ENCODE measurements around the gene OGDH.
"Not testable (repeated sequence)": the region's sequence is repeated elsewhere in the genome, so short reads cannot be mapped to it uniquely, and the experiment has no call there.

Gene OGDH

GRCh38 chr7:44705434-44705833, 99.0 kb downstream of the OGDH start:
- no peak for DNase-seq (ENCODE audit: low read depth in 2 of 2)

DNA sequence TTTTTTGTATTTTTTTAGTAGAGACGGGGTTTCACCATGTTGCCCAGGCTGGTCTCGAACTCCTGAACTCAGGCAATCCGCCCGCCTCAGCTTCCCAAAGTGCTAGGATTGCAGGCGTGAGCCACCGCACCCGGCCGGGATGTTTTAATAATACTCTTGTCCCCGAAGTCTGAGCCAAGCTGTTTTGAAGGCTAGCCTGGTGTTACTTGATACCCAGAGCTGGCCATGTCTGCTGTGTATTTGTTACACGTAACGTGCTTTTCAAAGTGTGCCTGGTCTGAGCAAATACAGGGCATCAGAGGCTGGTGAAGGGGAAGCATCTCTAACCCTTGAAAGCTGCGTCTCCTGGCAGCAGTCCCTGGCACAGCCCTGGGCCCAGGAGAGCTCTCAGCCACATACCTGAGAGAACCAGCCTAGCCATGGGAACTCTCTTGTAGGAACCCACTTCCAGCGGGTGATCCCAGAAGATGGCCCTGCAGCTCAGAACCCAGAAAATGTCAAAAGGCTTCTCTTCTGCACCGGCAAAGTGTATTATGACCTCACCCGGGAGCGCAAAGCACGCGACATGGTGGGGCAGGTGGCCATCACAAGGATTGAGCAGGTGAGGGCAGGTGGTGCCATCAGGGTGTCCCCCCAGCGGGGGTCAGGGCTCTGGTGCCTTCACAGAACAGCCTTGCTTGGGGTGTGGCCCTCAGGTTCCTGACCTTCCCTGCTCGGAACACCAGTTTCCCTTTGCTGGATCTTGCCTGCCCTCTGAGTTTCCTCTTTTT, 100.5 kb downstream of the OGDH start:
- no peak for DNase-seq (ENCODE audit: low read depth in 2 of 2)

DNA sequence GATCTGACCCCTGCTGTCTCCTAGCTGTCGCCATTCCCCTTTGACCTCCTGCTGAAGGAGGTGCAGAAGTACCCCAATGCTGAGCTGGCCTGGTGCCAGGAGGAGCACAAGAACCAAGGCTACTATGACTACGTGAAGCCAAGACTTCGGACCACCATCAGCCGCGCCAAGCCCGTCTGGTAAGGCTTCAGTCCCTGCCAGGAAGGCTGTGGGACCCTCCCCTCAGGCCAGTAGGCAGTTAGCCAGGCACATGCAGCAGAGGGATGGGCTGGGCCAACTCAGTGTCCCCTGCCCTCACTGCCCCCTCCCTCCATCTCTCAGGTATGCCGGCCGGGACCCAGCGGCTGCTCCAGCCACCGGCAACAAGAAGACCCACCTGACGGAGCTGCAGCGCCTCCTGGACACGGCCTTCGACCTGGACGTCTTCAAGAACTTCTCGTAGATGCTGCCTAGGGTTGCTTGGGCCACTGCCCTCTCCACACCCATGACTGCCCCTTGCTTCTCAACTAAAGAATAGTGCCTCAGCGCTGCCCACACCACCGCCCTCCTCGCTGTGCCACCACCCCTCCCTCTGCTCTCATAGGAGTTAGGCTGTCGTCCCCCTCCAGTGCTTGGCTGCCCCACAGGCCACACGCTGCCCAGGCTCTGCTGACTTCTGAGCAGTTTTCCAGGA, 101.3 kb downstream of the OGDH start:
- DNase-seq (ENCODE audit: low read depth in 2 of 2): no peak

DNA sequence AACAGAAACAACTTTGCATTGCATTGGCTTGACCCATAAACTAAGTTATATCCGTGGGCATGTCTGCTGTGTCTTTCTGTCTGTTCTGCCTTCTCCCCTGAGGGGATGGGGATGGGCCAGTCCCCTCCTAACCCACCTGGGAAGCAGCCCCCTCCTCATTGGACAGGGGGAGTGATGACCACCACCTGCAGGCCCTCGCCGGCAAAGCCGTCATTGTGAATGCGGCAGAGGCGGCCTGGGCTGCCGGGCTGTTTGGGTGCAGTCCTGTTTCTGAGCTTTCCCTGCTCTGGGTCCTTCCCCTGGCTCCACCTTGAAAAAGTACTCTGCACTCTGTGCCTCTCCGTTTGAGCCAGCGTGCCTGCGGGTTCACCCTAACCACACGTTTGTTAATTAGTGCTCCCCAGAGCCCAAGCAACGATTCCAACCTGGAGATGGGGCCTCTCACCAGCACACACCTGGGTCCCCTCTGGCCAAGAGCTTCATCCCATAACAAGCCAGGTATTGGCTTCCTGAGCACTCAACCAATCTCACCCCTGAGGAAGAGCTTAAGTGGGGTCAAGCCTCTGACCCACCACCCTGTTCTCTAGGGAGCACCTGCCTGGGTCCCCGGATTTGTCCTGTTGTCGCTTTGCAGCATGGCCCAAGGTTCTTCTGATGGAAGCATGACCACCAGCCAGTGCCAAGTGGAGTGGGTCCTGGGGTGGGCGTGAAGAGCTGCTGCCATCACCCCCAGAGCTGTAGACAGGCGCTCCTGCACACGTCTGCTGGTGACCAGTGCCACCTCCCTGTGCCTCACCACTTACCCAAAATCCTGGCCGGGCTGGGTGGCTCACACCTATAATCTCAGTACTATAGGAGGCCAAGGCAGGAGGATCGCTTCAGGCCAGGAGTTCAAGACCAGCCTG, 102.8 kb downstream of the OGDH start:
- no peak for DNase-seq (ENCODE audit: low read depth in 2 of 2)

DNA sequence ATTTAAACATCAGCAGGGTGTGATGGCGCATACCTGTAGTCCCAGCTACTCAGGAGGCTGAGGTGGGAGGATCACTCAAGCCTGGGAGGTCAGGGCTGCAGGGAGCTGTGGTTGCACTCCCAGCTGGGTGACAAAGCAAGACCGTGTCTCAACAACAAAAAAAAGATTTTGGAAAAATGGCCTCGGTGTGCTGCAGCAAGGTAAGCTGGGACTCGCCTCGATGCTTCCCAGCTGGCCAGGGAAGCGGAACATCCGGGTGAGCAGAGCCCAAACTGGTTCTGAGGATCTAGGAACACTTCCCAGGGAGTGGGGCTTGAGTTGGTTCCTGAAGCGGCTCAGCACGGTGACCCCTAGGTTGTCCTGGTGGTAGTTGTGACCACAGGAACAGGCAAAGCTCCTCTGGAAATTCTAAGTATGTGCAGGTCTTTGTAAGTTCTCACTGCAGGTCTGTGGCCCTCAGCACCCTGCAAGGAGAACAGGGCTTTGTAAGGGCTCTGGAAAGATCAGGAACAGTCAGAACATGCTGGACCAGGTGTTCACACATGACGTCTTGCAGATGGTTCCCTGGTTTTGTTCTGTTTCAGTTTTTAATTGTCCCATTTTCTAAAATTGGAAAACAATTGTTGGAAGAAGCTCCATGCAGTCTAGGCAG, 103.6 kb downstream of the OGDH start:
- DNase-seq (ENCODE audit: low read depth in 2 of 2): no peak

DNA sequence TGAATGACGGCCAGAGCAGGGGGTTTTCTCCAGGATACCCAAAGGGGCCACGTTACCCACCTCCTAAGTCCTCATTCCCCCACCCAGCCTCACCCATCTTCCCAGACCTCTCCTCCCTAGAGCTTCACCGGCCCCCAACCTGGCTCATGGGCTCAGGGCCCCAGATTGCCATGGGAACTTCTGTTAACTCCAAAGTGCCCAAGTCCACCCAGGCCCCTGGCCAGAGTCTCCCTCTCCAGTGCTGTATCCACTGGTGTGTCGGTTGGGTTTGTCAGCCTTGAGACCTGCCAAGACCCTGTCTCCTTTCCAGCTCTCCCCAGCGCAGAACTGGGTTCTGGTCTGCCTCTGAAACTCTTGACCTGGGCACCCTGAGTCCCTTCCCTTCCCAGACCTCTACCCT, 105.1 kb downstream of the OGDH start:
- DNase-seq (ENCODE audit: low read depth in 2 of 2): no peak

GRCh38 chr7:44712012-44712411, 105.6 kb downstream of the OGDH start:
- DNase-seq (ENCODE audit: low read depth in 2 of 2): no peak

- DNase-seq (ENCODE audit: low read depth in 2 of 2): no peak
Measured at GRCh38 chr7:44713141-44713540, 106.7 kb downstream of the OGDH start.

- DNase-seq (ENCODE audit: low read depth in 2 of 2): no peak
Measured at GRCh38 chr7:44713680-44714335, 107.4 kb downstream of the OGDH start.

- no peak for DNase-seq (ENCODE audit: low read depth in 2 of 2)
Measured at GRCh38 chr7:44716205-44716604, 109.8 kb downstream of the OGDH start.

DNA sequence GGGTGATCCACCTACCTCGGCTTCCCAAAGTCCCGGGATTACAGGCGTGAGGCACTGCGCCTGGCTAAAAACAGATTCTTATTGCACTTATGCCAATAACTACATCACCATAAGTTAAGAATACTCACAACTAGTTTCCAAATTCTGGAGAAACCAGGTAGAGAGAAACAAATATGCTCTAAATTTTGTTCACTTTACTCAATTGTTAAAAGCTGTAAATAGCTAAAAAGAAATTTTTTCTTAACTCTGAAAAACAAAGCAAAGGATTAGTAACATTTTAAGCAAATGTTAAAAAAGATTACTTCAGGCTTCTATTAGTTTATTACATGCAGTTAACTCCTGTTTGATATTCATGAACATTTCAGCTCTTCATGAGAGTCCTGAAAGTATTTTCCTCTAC, 113.9 kb downstream of the OGDH start:
- no peak for DNase-seq (ENCODE audit: low read depth in 2 of 2)

- no peak for DNase-seq (ENCODE audit: low read depth in 2 of 2)
Measured at GRCh38 chr7:44724276-44724675, 117.8 kb downstream of the OGDH start.

DNA sequence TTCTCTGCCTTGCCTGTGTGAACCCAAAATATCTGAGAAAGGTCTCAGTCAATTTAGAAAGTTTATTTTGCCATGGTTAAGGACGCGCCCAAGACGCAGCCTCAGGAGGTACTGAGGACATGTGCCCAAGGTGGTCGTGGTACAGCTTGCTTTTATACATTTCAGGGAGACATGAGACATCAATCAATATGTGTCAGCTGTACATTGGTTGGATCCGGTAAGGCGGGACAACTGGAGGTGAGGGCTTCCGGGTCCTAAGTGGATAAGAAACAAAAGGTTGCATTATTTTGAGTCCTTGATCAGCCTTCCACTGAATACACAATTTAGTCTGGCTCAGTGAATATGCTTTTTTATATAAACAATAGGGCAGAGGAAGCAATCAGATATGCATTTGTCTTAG, 119.8 kb downstream of the OGDH start:
- not testable (repeated sequence) for DNase-seq (ENCODE audit: low read depth in 2 of 2)

- no peak for DNase-seq (ENCODE audit: low read depth in 2 of 2)
Measured at GRCh38 chr7:44727158-44727936, 120.9 kb downstream of the OGDH start.

- DNase-seq (ENCODE audit: low read depth in 2 of 2): no peak
Measured at GRCh38 chr7:44727937-44728262, 121.5 kb downstream of the OGDH start.

DNA sequence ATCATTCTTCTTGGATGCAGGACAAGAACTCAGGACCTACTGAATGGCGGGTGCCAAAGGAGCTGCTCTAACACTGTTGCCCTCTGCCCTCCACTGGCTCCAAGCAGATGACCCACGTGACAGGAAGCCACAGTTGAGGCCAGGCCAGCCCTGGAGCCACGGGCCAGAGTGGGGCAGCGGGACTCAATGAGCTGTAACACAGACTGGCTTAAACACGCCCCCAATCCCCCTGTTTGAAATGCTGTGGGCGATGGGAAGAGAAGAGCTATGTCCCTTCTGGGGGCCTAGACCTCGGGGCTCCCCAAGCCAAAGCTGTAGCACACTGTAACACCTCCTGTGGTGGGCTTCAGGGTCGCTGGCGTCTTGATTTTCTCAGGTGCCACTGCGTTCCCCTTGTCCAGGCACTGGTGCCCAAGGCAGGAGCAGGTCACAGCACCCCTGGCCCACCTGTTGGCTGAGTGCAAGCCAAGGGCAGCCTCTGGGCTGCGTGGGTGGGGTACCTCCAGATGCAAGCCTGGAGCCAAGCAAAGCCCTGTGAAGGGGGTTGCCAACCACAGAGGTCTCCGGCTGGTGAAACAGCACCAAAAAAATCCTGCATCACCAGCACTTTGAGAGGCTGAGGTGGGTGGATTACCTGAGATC, 123.6 kb downstream of the OGDH start:
- DNase-seq (ENCODE audit: low read depth in 2 of 2): no peak

DNA sequence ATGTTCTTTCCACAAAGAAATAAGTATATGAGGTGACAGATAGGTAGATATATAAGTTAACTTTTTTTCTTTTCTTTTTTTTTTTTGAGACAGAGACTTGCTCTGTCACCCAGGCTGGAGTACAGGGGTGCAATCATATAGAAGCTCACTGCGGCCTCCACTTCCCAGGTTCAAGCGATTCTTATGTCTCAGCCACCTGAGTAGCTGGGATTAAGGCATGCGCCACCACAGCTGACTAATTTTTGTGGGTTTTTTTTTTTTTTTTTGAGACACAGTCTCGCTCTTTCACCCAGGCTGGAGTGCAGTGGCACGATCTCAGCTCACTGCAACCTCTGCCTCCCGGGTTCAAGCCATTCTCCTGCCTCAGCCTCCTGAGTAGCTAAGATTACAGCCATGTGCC, 126.5 kb downstream of the OGDH start:
- not testable (repeated sequence) for DNase-seq (ENCODE audit: low read depth in 2 of 2)

GRCh38 chr7:44733708-44734481, 127.5 kb downstream of the OGDH start:
- no peak for DNase-seq (ENCODE audit: low read depth in 2 of 2)

- peak; percentile 21 to 33 for DNase-seq (ENCODE audit: low read depth in 2 of 2)
Measured at GRCh38 chr7:44735403-44736165, 129.2 kb downstream of the OGDH start.
